Esophagus muscularis mucosa (tissue), 4 donors: ENCODE measurements around the gene SMIM44. TPM values are rescaled to one million over a fixed set of nuclear protein-coding genes. Genes with fewer than 3 reads are reported as not detected.

Source experiments
- DNase-seq: peaks from one replicate; pipeline ENCODE4 v3.0.0-alpha.2; 2017; ENCODE audit errors: extremely low spot score
- H3K27ac ChIP-seq, 4 donors: fragments of 200-600 bp; sonication (generic); replicated peaks in 1 of 4; 1 replicate in 3 of 4; 2 replicates in 1 of 4; pipeline ENCODE4 v1.5.1; 2016 to 2019; ENCODE audit warnings: mild to moderate bottlenecking in 1 of 4
- H3K27me3 ChIP-seq, 4 donors: fragments of 200-600 bp; sonication (generic); one replicate each; pipeline versions ENCODE4 v1.5.1 to v1.6.0; 2016 to 2019
- H3K36me3 ChIP-seq, 4 donors: fragments of 200-600 bp; sonication (generic); one replicate each; pipeline ENCODE4 v1.5.1; 2016 to 2019
- H3K4me1 ChIP-seq, 4 donors: fragments of 200-600 bp; sonication (generic); one replicate each; pipeline ENCODE4 v1.5.1; 2016 to 2019
- H3K4me3 ChIP-seq, 4 donors: fragments of 200-600 bp; sonication (generic); 1 replicate in 2 of 4; 2 replicates in 2 of 4; pipeline ENCODE4 v1.5.1; 2016 to 2019; ENCODE audit warnings: mild to moderate bottlenecking in 4 of 4, moderate library complexity in 1 of 4
- H3K9me3 ChIP-seq, 4 donors: fragments of 200-600 bp; sonication (generic); 1 replicate in 3 of 4; 2 replicates in 1 of 4; pipeline ENCODE4 v1.5.1; 2016 to 2019
- EP300 ChIP-seq: sonication (generic); formaldehyde crosslinking; IDR thresholded peaks from one replicate; pipeline ENCODE4 v1.6.1; 2017; ENCODE audit warnings: antibody characterized with exemption
- POLR2A ChIP-seq: fragments of 450-650 bp; IDR thresholded peaks from one replicate; pipeline ENCODE4 v1.6.1; 2017; ENCODE audit warnings: antibody characterized with exemption, moderate library complexity, mild to moderate bottlenecking, low read depth
- POLR2AphosphoS5 ChIP-seq, 2 donors: sonication (generic); formaldehyde crosslinking; IDR thresholded peaks; one replicate each; pipeline ENCODE4 v1.6.1; 2017; ENCODE audit warnings: antibody characterized with exemption in 2 of 2
- whole genome bisulfite sequencing: methylation state at CpG from one replicate; pipeline ENCODE4 v1.1.5; 2018; 5-methylcytosine and 5-hydroxymethylcytosine counted together
- intact Hi-C: fragments of 100-400 bp; cut with DNase I; formaldehyde crosslinking; loops from one replicate; pipeline ENCODE4 v1.15.1; 2023
- total RNA-seq, 4 donors: library from RNA; depleted of rRNA; stranded (reverse); fragments of >200 nt; gene quantifications; one replicate each; pipeline versions ENCODE4 v1.1.0 to v1.2.1, GENCODE V29; 2016
- TF ChIP-seq, protein P1 (sequence below), 3 experiments: fragments of 200-600 bp in 2 of 3; fragments of 450-650 bp in 1 of 3; sonication (generic) in 2 of 3; IDR thresholded peaks; one replicate each; pipeline ENCODE4 v1.5.1; 2017 to 2019; ENCODE audit warnings: antibody characterized with exemption in 3 of 3, mild to moderate bottlenecking in 2 of 3, moderate library complexity in 1 of 3

Gene SMIM44
- total RNA-seq, 4 donors from 2014 or later: not detected

DNA sequence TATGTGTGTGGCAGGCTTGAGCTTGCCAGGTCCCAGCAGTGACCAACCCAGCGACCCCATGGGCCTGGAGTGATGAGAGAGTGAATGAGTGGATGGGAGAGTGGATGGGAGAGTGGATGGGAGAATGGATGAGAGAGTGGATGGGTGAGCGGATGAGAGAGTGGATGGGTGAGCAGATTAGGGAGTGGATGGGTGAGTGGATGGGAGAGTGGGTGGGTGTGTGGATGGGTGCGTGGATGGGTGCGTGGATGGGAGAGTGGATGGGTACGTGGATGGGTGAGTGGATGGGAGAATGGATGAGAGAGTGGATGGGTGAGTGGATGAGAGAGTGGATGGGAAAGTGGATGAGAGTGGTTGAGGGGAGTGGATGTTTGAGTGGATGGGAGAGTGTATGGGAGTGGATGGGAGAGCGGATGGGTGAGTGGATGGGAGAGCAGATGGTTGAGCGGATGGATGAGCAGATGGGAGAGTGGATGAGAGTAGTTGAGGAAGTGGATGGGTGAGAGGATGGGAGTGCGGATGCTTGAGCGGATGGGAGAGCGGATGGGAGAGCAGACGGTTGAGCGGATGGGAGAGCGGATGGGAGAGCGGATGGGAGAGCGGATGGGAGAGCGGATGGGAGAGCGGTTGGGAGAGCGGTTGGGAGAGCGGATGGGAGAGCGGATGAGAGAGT is 45.4 kb upstream of the SMIM44 start:
- H3K4me1 ChIP-seq: no peaks in the 10 kb centered on the region
- intact Hi-C loops: no loop called here
- no peak overlapping the region for H3K27ac ChIP-seq
- WGBS: 91% methylated on average over 20 of the region's 20 CpGs
- no peak for DNase-seq
- H3K4me3 ChIP-seq: no peak overlapping the region
- no peaks in the 10 kb centered on the region for H3K27me3 ChIP-seq
- TF ChIP-seq, protein P1, sequence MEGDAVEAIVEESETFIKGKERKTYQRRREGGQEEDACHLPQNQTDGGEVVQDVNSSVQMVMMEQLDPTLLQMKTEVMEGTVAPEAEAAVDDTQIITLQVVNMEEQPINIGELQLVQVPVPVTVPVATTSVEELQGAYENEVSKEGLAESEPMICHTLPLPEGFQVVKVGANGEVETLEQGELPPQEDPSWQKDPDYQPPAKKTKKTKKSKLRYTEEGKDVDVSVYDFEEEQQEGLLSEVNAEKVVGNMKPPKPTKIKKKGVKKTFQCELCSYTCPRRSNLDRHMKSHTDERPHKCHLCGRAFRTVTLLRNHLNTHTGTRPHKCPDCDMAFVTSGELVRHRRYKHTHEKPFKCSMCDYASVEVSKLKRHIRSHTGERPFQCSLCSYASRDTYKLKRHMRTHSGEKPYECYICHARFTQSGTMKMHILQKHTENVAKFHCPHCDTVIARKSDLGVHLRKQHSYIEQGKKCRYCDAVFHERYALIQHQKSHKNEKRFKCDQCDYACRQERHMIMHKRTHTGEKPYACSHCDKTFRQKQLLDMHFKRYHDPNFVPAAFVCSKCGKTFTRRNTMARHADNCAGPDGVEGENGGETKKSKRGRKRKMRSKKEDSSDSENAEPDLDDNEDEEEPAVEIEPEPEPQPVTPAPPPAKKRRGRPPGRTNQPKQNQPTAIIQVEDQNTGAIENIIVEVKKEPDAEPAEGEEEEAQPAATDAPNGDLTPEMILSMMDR (IDR thresholded peaks at IDR 0.05): no peak
- TF ChIP-seq POLR2AphosphoS5 (IDR thresholded peaks at IDR 0.05) (no peak), POLR2A (no peak), EP300 (no peak)
- peaks cover 62 to 81% (median 76%) of the 10 kb centered on the region in 4 donors for H3K36me3 ChIP-seq
- H3K9me3 ChIP-seq: no peaks in the 10 kb centered on the region

DNA sequence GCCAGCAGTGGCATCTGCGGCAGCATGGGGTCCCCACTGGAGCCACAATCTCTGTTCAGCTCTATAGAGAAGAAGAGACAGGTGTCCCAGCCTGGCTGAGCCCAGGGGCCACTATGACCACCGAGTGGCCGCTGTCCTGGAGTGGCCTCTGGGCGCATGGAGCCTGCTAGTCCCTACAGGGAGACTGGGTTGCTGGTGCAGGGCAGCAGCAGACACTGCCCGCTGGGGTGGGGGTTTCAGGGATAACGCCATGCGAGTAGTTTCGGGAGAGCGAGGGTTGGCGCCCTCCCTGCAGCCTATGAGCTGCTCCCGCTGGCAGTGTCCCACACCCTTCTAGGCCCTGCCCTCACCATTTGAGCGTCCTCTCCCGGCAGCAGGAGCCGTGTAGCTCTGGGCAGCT is 44.8 kb upstream of the SMIM44 start:
- TF ChIP-seq POLR2A: no peak
- TF ChIP-seq, protein P1 (IDR thresholded peaks at IDR 0.05): no peak
- no peak for TF ChIP-seq POLR2AphosphoS5 (IDR thresholded peaks at IDR 0.05)
- TF ChIP-seq EP300: no peak
- DNase-seq: no peak
- no peaks in the 10 kb centered on the region for H3K27me3 ChIP-seq
- no peak overlapping the region for H3K27ac ChIP-seq
- peaks cover 62 to 81% (median 76%) of the 10 kb centered on the region in 4 donors for H3K36me3 ChIP-seq
- no peaks in the 10 kb centered on the region for H3K9me3 ChIP-seq
- no peaks in the 10 kb centered on the region for H3K4me1 ChIP-seq
- WGBS: 100% methylated on average over 9 of the region's 14 CpGs
- no peak overlapping the region for H3K4me3 ChIP-seq
- intact Hi-C loops: no loop called here

DNA sequence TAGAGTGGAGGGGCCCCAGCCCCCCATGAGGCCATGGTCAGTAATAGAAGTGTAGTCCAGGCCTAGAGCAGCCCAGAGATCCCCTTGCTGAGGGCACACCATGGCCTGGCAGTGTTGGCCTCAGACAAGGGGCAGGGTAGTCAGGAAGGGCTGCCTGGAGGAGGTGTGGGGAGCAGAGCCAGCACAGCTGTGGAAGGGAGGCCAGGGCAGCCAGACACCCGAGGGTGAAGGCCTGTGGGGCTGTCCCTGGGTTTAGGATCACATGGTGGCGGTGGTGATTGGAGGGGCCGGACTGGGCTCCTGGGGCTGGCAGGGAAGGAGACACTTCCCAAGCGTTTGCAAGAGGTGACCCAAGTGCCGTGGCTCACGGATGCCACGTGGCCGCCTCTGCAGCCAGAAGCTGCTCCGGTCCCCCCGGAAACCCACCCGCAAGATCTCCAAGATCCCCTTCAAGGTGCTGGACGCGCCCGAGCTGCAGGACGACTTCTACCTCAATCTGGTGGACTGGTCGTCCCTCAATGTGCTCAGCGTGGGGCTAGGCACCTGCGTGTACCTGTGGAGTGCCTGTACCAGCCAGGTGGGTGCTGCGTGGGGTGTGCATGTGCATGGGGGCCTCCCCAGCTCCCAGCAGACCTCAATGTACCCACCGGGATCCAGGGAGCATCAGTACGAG is 44.1 kb upstream of the SMIM44 start:
- TF ChIP-seq EP300 (no peak), POLR2A (no peak), POLR2AphosphoS5 (IDR thresholded peaks at IDR 0.05) (no peak)
- TF ChIP-seq, protein P1 (IDR thresholded peaks at IDR 0.05): no peak
- H3K9me3 ChIP-seq: no peaks in the 10 kb centered on the region
- H3K36me3 ChIP-seq: peaks cover 56 to 81% (median 75%) of the 10 kb centered on the region in 4 donors
- DNase-seq: no peak
- no peaks in the 10 kb centered on the region for H3K4me1 ChIP-seq
- intact Hi-C loops: no loop called here
- H3K27me3 ChIP-seq: no peaks in the 10 kb centered on the region
- H3K27ac ChIP-seq: no peak overlapping the region
- 96% methylated on average over 8 of the region's 21 CpGs for WGBS
- no peak overlapping the region for H3K4me3 ChIP-seq

DNA sequence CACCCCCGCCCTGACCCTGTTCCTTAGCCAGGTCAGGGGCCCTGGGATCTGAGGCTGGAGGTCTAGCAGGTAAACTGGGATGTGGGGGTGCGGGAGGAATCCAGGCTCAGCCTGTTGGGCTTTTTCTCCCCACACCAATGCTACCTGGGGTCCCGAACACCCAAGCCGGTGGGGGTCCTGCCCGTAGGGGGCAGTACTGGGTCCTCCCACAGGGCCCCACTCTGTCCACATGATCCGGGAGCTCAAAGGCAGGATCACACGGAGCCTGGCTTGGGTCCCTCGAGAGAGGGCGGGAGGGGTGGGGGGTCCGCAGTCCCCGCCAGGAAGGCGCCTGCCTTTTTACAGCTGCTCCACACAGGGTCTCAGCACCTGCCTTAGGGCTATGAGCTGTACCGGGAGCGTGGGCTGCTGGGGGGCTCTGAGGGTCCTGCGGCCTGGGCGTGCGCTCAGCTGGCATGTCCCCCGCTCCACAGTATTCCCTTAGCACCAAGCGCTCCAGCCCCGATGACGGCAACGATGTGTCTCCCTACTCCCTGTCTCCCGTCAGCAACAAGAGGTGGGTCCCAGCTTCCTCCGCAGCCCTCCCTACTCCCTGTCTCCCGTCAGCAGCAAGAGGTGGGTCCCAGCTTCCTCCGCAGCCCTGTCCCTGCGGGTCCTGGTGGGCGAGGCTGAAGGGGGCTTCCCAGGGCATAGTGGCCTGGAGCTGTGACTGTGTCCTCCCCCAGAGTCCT is 43.4 kb upstream of the SMIM44 start:
- no peaks in the 10 kb centered on the region for H3K4me1 ChIP-seq
- H3K36me3 ChIP-seq: peaks cover 53 to 79% (median 71%) of the 10 kb centered on the region in 4 donors
- no peaks in the 10 kb centered on the region for H3K27me3 ChIP-seq
- WGBS: 92% methylated on average over 15 of the region's 28 CpGs
- H3K4me3 ChIP-seq: no peak overlapping the region
- H3K27ac ChIP-seq: no peak overlapping the region
- intact Hi-C loops: no loop called here
- no peaks in the 10 kb centered on the region for H3K9me3 ChIP-seq
- no peak for TF ChIP-seq POLR2AphosphoS5 (IDR thresholded peaks at IDR 0.05)
- TF ChIP-seq, protein P1 (IDR thresholded peaks at IDR 0.05): no peak
- TF ChIP-seq POLR2A: no peak
- no peak for TF ChIP-seq EP300
- DNase-seq: no peak
